HepG2 (cell line): Measurements from ENCODE around the gene RAD23A. TPM values are rescaled to one million over a fixed set of nuclear protein-coding genes. Genes with fewer than 3 reads are reported as not detected.

ENCODE experiments used
- ATAD3A ChIP-seq: sonication (generic); formaldehyde crosslinking; IDR thresholded peaks from 2 replicates; pipeline ENCODE4 v1.4.0; 2020; ENCODE audit warnings: missing genetic modification reagents
- EED ChIP-seq: sonication (generic); formaldehyde crosslinking; IDR thresholded peaks from 2 replicates; pipeline ENCODE4 v1.5.0; 2020; ENCODE audit warnings: mild to moderate bottlenecking, missing genetic modification reagents
- EP300 ChIP-seq, 3 experiments: sonication (generic) in 1 of 3; formaldehyde crosslinking in 1 of 3; IDR thresholded peaks; 2 replicates each; pipeline versions ENCODE4 v1.5.1 to v1.6.1; 2011 to 2020; ENCODE audit warnings: low read depth in 2 of 3, low read length in 2 of 3, borderline replicate concordance in 1 of 3, improper control_type of control experiment in 1 of 3, mild to moderate bottlenecking in 1 of 3, missing genetic modification reagents in 1 of 3, moderate library complexity in 1 of 3
- FUBP1 ChIP-seq: sonication (generic); formaldehyde crosslinking; IDR thresholded peaks from 2 replicates; pipeline ENCODE4 v1.5.1; 2020; ENCODE audit warnings: missing genetic modification reagents, mild to moderate bottlenecking, borderline replicate concordance
- HES4 ChIP-seq: sonication (generic); formaldehyde crosslinking; IDR thresholded peaks from 2 replicates; pipeline ENCODE4 v1.9.0; 2021; ENCODE audit warnings: mild to moderate bottlenecking, missing genetic modification reagents, borderline replicate concordance
- IKZF1 ChIP-seq: fragments of 450-650 bp; IDR thresholded peaks from 2 replicates; pipeline ENCODE4 v1.7.1; 2016
- LRRFIP1 ChIP-seq: sonication (generic); formaldehyde crosslinking; conservative IDR thresholded peaks from 2 replicates; pipeline ENCODE4 v1.4.0; 2020; ENCODE audit warnings: missing genetic modification reagents
- POLR2A ChIP-seq, 2 experiments: IDR thresholded peaks; 2 replicates each; pipeline ENCODE4 v1.6.1; 2011; ENCODE audit warnings: low read depth in 2 of 2, low read length in 2 of 2, mild to moderate bottlenecking in 1 of 2, moderate library complexity in 1 of 2; ENCODE audit not compliant: insufficient read depth in 1 of 2
- RBAK ChIP-seq: sonication (generic); formaldehyde crosslinking; IDR thresholded peaks from 2 replicates; pipeline ENCODE4 v1.5.1; 2020; ENCODE audit warnings: mild to moderate bottlenecking, missing genetic modification reagents
- SMAD3 ChIP-seq: sonication (generic); formaldehyde crosslinking; IDR thresholded peaks from 2 replicates; pipeline ENCODE4 v1.4.0; 2020; ENCODE audit warnings: missing genetic modification reagents
- SMARCC2 ChIP-seq: fragments of 450-650 bp; IDR thresholded peaks from 2 replicates; pipeline ENCODE4 v1.6.1; 2017; ENCODE audit warnings: antibody characterized with exemption, mild to moderate bottlenecking
- ZBTB14 ChIP-seq: sonication (generic); formaldehyde crosslinking; IDR thresholded peaks from 2 replicates; pipeline ENCODE4 v1.4.0; 2020; ENCODE audit warnings: missing genetic modification reagents
- ZHX2 ChIP-seq, 2 experiments: sonication (generic) in 1 of 2; formaldehyde crosslinking in 1 of 2; IDR thresholded peaks; 2 replicates each; pipeline versions ENCODE4 v1.6.1 to v1.9.0; 2014 to 2022; ENCODE audit warnings: antibody characterized with exemption in 1 of 2, borderline replicate concordance in 1 of 2, inconsistent platforms in 1 of 2, low read depth in 1 of 2, missing genetic modification reagents in 1 of 2
- ZNF12 ChIP-seq: sonication (generic); formaldehyde crosslinking; IDR thresholded peaks from 2 replicates; pipeline ENCODE4 v1.5.0; 2020; ENCODE audit warnings: missing genetic modification reagents
- ZNF556 ChIP-seq: sonication (generic); formaldehyde crosslinking; IDR thresholded peaks from 2 replicates; pipeline ENCODE4 v1.4.0; 2020; ENCODE audit warnings: mild to moderate bottlenecking, missing genetic modification reagents, borderline replicate concordance
- ZNF703 ChIP-seq: sonication (generic); formaldehyde crosslinking; IDR thresholded peaks from 2 replicates; pipeline ENCODE4 v1.5.1; 2020; ENCODE audit warnings: missing genetic modification reagents, mild to moderate bottlenecking, moderate library complexity, borderline replicate concordance
- ZNF746 ChIP-seq: sonication (generic); formaldehyde crosslinking; IDR thresholded peaks from 2 replicates; pipeline ENCODE4 v1.8.0; 2022; ENCODE audit warnings: mild to moderate bottlenecking, missing genetic modification reagents
- ZNF839 ChIP-seq: sonication (generic); formaldehyde crosslinking; IDR thresholded peaks from 2 replicates; pipeline ENCODE4 v1.4.0; 2020; ENCODE audit warnings: missing genetic modification reagents, mild to moderate bottlenecking, borderline replicate concordance
- polyA plus RNA-seq, 8 experiments: library from polyadenylated mRNA; depleted of rRNA in 3 of 8; stranded (reverse) in 7 of 8; unstranded in 1 of 8; fragments of >200 nt; fragmentation: Illumina TruSeq in 4 of 8; extraction: Trizol in 4 of 8; gene quantifications; 2 replicates each; pipeline versions ENCODE4 v1.2.1 to v1.2.3, GENCODE V29; 2011 to 2016; ENCODE audit warnings: low read depth in 4 of 8, missing spikeins in 1 of 8, mixed read lengths in 1 of 8; ENCODE audit not compliant: insufficient read depth in 1 of 8
- total RNA-seq, 5 experiments: library from RNA; depleted of rRNA; stranded (reverse); fragments of >200 nt; fragmentation: Illumina TruSeq; extraction: Trizol; gene quantifications; 2 replicates each; pipeline ENCODE4 v1.2.3, GENCODE V29; 2016; ENCODE audit warnings: low read depth in 1 of 5

Gene RAD23A
- total and polyA plus RNA-seq, 2 of the 13 experiments (the other 11 are each of a cell fraction or from before 2014, with no cell fraction given): 42.5 to 54.2 TPM

- no peak for TF ChIP-seq LRRFIP1 (CRISPR knock-in tag)
- TF ChIP-seq RBAK (CRISPR knock-in tag): no peak
- TF ChIP-seq ZNF703 (CRISPR knock-in tag): no peak
- TF ChIP-seq ZNF839 (CRISPR knock-in tag): no peak
- TF ChIP-seq ZBTB14 (CRISPR knock-in tag): peak; percentile 99
- 0 out of 2 replicates have a peak, but pooled peaks have one; percentile 31 for TF ChIP-seq ZNF556 (CRISPR knock-in tag)
- no peak for TF ChIP-seq EP300 (IDR thresholded peaks at IDR 0.05; ENCODE audit: low read depth in 2 of 2, low read length in 2 of 2)
- TF ChIP-seq EP300 (CRISPR knock-in tag; IDR thresholded peaks at IDR 0.05; ENCODE audit: borderline replicate concordance): 0 out of 2 replicates have a peak, but pooled peaks have one; percentile 28
- no peak for TF ChIP-seq ATAD3A (CRISPR knock-in tag)
- no peak for TF ChIP-seq FUBP1 (CRISPR knock-in tag)
- TF ChIP-seq EED (CRISPR knock-in tag): no peak
- TF ChIP-seq IKZF1: no peak
- TF ChIP-seq ZHX2 (IDR thresholded peaks at IDR 0.05; ENCODE audit: low read depth): peak; percentile 97
- TF ChIP-seq ZHX2 (CRISPR knock-in tag; IDR thresholded peaks at IDR 0.05; ENCODE audit: borderline replicate concordance): no peak
- TF ChIP-seq POLR2A (IDR thresholded peaks at IDR 0.05; ENCODE audit: insufficient read depth in 1 of 2, low read depth in 2 of 2, low read length in 2 of 2): peak; percentile 78 to 90
- TF ChIP-seq ZNF12 (CRISPR knock-in tag): 0 out of 2 replicates have a peak, but pooled peaks have one; percentile 8
- TF ChIP-seq SMARCC2: no peak
- no peak for TF ChIP-seq HES4 (CRISPR knock-in tag)
- no peak for TF ChIP-seq SMAD3 (CRISPR knock-in tag)
- no peak for TF ChIP-seq ZNF746 (CRISPR knock-in tag)
Observed at GRCh38 chr19:12945479-12946091, at the start of gene RAD23A (continued).
